ENCODE results near the gene VEGFB.

The VEGFB gene

GRCh38 chr11:64276653-64277431 lies 42.5 kb downstream of the VEGFB start:
- in situ Hi-C loops (cut with MboI; ENCODE audit: low sequenced_read_pairs) = no loop called here

- in situ Hi-C loops (cut with MboI; ENCODE audit: low sequenced_read_pairs) = no loop called here
These were observed 44.3 kb downstream of the VEGFB start for GRCh38 chr11:64278576-64279190.

GRCh38 chr11:64281957-64282770 lies 47.8 kb downstream of the VEGFB start:
- in situ Hi-C loops (cut with MboI; ENCODE audit: low sequenced_read_pairs) = no loop called here

GRCh38 chr11:64283092-64283491 lies 48.7 kb downstream of the VEGFB start:
- in situ Hi-C loops (cut with MboI; ENCODE audit: low sequenced_read_pairs) = no loop called here

- in situ Hi-C loops (cut with MboI; ENCODE audit: low sequenced_read_pairs) = no loop called here
These were observed 49.9 kb downstream of the VEGFB start, which contains the start of gene BAD for GRCh38 chr11:64284048-64284961. Gene BAD (minus strand): TSS chr11:64284665. CDS start chr11:64284368, 297 bp downstream.

- in situ Hi-C loops (cut with MboI; ENCODE audit: low sequenced_read_pairs) = no loop called here
These were observed 50.8 kb downstream of the VEGFB start, which contains the start of gene GPR137 for GRCh38 chr11:64284962-64285884. Gene GPR137 (plus strand): TSS chr11:64285848. CDS start chr11:64286525, 677 bp downstream.

GRCh38 chr11:64285885-64286800 lies 51.8 kb downstream of the VEGFB start:
- in situ Hi-C loops (cut with MboI; ENCODE audit: low sequenced_read_pairs) = no loop called here

GRCh38 chr11:64286801-64287159 lies 52.4 kb downstream of the VEGFB start:
- in situ Hi-C loops (cut with MboI; ENCODE audit: low sequenced_read_pairs) = no loop called here

GRCh38 chr11:64287676-64288352 lies 53.4 kb downstream of the VEGFB start:
- in situ Hi-C loops (cut with MboI; ENCODE audit: low sequenced_read_pairs) = no loop called here

- in situ Hi-C loops (cut with MboI; ENCODE audit: low sequenced_read_pairs) = no loop called here
These were observed 54.0 kb downstream of the VEGFB start for GRCh38 chr11:64288353-64288750.

All from HL-60/S4 treated with retinoic acid at 250 ng/mL for 4 days and 3 days (cell line).